GM18511 (cell line): ENCODE results near the gene MRPS35.

Experiments
- ATAC-seq: cut with Tn5 transposase; IDR thresholded peaks from one replicate; pipeline ENCODE4 v1.9.1; 2021; ENCODE audit warnings: mild to moderate bottlenecking, moderate library complexity; ENCODE audit not compliant: unreplicated experiment

Gene MRPS35

DNA sequence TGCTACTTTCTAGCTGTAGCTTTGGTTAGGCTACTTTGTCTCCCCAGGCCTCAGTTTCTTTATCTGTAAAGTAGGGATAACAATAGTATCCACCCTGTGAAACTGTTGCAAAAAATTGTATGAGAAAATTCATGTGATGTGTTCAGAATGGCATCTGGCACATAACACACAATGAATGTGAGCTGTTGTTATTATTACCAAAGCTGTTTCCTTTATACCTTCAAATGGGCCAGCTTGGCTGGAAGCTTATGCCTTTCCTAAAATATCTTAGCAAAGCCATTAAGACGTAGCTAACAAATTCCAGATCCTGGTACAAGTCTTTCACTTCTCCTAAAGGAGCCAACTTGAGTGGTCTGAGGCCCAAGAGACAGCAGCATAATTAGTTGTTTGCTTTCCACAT lies 94.6 kb downstream of the MRPS35 start:
- ATAC-seq, result no peak
